ENCODE results near the gene CHID1. TPM values are rescaled to one million over a fixed set of nuclear protein-coding genes. Genes with fewer than 3 reads are reported as not detected.
A peak's percentile ranks its signal among the peaks of the same experiment; 100 is the strongest.

Gene CHID1
- total and polyA plus RNA-seq, 4 donors, result 36.1 to 105 (median 80.9) TPM

DNA sequence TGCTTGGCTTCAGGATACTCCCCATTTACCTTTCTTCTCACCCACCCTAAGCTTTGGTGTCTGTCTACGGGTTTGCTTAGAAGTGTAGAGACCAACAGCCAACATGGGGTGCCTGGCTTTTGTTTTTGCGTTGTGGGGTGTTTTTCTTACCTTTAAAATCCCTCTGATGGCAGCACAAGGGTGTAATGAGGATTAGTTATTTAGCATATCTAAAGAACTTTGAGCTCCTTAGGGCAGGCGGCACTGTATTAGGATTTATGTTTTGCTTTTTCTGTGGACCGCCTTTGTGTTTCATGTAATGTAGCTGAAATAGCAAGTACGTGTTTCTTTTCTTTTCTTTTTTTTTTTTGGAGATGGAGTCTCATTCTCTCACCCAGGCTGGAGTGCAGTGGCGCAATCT lies 23.9 kb upstream of the CHID1 start:
- Histone ChIP-seq H3K27me3 (ENCODE audit: control insufficient read depth, insufficient read depth, low read length) (no peaks in the 10 kb centered on the region), H3K36me3 (ENCODE audit: control insufficient read depth, insufficient read depth, low read length) (peaks cover 9% of the 10 kb centered on the region), H3K4me3 (ENCODE audit: low read depth, low read length) (no peak overlapping the region), H3K9me3 (ENCODE audit: control insufficient read depth, insufficient read depth, low read length) (no peaks in the 10 kb centered on the region), H3K27ac (ENCODE audit: low read depth, low read length) (no peak overlapping the region), H3K4me1 (ENCODE audit: control insufficient read depth, insufficient read depth, low read length) (peaks cover 25% of the 10 kb centered on the region)
- WGBS (ENCODE audit: insufficient coverage), result no CpG with 5 or more reads among the region's 6 CpGs
- DNase-seq (ENCODE audit: low read depth in 4 of 6, low spot score in 6 of 6), result no peak

DNA sequence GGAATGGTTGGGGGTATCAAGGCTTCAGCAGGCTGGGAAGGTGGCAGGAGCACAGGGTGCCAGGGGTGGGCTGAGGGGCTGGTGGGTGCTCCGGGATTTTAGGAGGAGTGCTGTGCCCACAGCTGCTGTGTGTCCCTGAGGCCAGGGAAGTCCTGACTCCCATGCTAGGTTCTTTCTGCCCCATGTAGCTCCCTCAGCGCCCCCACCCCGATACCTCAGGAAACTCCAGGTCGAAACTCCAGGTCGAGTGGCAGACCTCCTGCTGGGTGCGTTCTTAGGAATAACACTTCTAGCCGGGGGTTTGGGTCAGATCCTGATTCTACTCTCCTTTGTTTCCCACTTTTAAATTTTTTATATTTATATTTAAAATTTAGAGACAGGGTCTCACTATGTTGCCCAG lies 23.3 kb upstream of the CHID1 start:
- 40% methylated on average over 5 of the region's 7 CpGs for WGBS (ENCODE audit: insufficient coverage)
- Histone ChIP-seq H3K9me3 (ENCODE audit: control insufficient read depth, insufficient read depth, low read length) (no peaks in the 10 kb centered on the region), H3K4me1 (ENCODE audit: control insufficient read depth, insufficient read depth, low read length) (peaks cover 28% of the 10 kb centered on the region)

DNA sequence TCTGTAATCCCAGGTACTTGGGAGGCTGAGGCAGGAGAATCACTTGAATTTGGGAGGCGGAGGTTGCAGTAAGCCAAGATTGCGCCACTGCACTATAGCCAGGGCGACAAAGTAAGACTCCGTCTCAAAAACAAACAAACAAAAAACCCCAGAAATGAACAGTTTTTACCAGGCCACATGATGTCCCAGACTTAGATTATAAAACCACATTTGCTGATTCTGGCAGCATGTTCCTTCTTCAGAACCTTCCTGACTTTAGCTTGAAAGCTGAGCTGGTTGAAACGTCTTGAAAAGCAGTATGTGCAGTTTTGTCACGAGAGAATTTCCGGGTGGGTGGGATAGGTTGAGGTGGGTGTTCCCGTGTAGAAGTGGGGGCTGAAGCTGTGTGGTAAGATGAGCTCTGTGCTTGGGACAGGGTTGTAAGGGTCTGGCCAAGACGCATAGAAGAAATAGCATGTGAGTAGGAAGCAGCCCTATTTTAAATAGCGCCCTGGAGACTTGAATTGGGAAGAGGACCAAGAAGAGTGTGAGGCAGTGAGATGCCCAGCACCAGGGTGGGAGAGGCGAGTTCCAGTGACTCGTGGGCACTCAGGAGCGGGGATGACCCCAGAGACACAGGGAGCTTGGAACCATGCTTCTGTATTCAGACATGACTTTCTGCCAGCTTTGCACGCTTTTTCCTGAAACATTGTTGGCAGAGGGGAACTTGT lies 22.7 kb upstream of the CHID1 start:
- no peaks in the 10 kb centered on the region for H3K27me3 ChIP-seq (ENCODE audit: control insufficient read depth, insufficient read depth, low read length)
- DNase-seq (ENCODE audit: low read depth in 4 of 6, low spot score in 6 of 6), result peak in 1 of 6 donors; percentile 29
- peaks cover 33% of the 10 kb centered on the region for H3K4me1 ChIP-seq (ENCODE audit: control insufficient read depth, insufficient read depth, low read length)
- no peak overlapping the region for H3K4me3 ChIP-seq (ENCODE audit: low read depth, low read length)
- no peaks in the 10 kb centered on the region for H3K9me3 ChIP-seq (ENCODE audit: control insufficient read depth, insufficient read depth, low read length)
- 49% methylated on average over 13 of the region's 14 CpGs for WGBS (ENCODE audit: insufficient coverage)
- peak overlapping the region; percentile 60 for H3K27ac ChIP-seq (ENCODE audit: low read depth, low read length)
- peaks cover 9% of the 10 kb centered on the region for H3K36me3 ChIP-seq (ENCODE audit: control insufficient read depth, insufficient read depth, low read length)

More for the DNA sequence above, 23.3 kb upstream of the CHID1 start:
- no peaks in the 10 kb centered on the region for H3K27me3 ChIP-seq (ENCODE audit: control insufficient read depth, insufficient read depth, low read length)
- H3K4me3 ChIP-seq (ENCODE audit: low read depth, low read length), result no peak overlapping the region
- peaks cover 9% of the 10 kb centered on the region for H3K36me3 ChIP-seq (ENCODE audit: control insufficient read depth, insufficient read depth, low read length)
- H3K27ac ChIP-seq (ENCODE audit: low read depth, low read length), result no peak overlapping the region
- DNase-seq (ENCODE audit: low read depth in 4 of 6, low spot score in 6 of 6), result no peak

DNA sequence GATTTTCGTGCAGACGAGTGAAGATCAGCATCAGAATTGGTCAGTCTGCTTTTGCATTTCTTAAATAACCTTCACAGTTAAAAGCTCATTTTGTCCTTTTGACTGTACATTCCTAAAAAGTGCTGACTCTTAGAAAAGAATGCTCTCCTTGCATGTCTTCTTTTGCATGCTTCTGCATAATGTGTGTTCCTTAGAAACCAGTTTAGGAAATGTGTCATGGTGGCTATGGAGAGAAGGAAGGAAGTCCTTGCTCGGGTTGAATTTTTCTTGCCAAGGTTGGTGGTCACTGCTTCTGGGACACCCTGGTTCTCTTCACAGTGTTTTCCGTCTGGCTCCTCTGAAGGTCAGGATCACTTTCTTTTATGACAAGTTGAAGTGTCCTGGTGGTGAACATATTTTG lies 21.8 kb upstream of the CHID1 start:
- Histone ChIP-seq H3K4me1 (ENCODE audit: control insufficient read depth, insufficient read depth, low read length) (peaks cover 39% of the 10 kb centered on the region), H3K9me3 (ENCODE audit: control insufficient read depth, insufficient read depth, low read length) (no peaks in the 10 kb centered on the region), H3K27ac (ENCODE audit: low read depth, low read length) (peak overlapping the region; percentile 60), H3K27me3 (ENCODE audit: control insufficient read depth, insufficient read depth, low read length) (no peaks in the 10 kb centered on the region), H3K36me3 (ENCODE audit: control insufficient read depth, insufficient read depth, low read length) (peaks cover 9% of the 10 kb centered on the region), H3K4me3 (ENCODE audit: low read depth, low read length) (no peak overlapping the region)
- WGBS (ENCODE audit: insufficient coverage), result 33% methylated on average over 1 of the region's 4 CpGs
- DNase-seq (ENCODE audit: low read depth in 4 of 6, low spot score in 6 of 6), result no peak

DNA sequence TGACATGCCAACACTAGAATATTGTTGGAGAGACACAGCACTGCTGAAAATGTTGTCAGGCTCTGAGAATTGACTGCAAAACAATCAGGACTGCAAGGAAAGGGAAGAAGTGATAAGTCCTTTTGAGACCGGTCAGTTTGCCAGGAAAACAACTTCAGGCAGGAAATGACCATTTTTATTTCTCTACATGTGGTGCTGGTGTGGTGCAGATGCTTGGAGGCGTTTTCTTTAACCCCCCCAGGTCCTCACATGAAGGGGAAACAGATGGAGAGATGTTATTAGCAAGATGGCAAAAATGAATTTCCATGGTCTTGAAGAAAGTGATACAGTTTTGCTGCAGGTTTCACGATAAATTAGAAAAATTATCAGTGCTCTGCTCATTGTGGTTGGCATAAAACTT lies 20.8 kb upstream of the CHID1 start:
- Histone ChIP-seq H3K27ac (ENCODE audit: low read depth, low read length) (peak overlapping the region; percentile 33), H3K9me3 (ENCODE audit: control insufficient read depth, insufficient read depth, low read length) (no peaks in the 10 kb centered on the region), H3K4me1 (ENCODE audit: control insufficient read depth, insufficient read depth, low read length) (peaks cover 49% of the 10 kb centered on the region), H3K27me3 (ENCODE audit: control insufficient read depth, insufficient read depth, low read length) (no peaks in the 10 kb centered on the region), H3K36me3 (ENCODE audit: control insufficient read depth, insufficient read depth, low read length) (peaks cover 13% of the 10 kb centered on the region), H3K4me3 (ENCODE audit: low read depth, low read length) (no peak overlapping the region)
- no CpG with 5 or more reads among the region's 3 CpGs for WGBS (ENCODE audit: insufficient coverage)
- peak in 1 of 6 donors; percentile 44 for DNase-seq (ENCODE audit: low read depth in 4 of 6, low spot score in 6 of 6)

DNA sequence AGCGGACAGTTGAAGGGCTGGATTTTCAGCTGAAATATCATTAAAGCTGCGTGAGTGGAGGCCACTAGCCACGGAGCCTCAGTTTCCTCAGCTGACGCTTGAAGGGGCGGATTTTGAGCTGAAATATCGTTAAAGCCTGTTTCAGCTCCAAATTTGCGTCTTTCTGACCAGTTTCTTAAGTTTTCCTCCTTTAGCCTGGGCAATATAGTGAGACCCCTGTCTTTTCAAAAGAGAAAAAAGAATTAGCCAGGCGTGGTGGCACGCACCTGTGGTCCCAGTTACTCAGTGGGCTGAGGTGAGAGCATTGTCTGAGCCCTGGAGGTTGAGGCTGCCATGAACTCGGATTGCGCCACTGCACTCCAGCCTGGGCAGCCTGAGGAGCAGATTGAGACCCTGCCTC lies 18.8 kb upstream of the CHID1 start:
- no peak for DNase-seq (ENCODE audit: low read depth in 4 of 6, low spot score in 6 of 6)
- peaks cover 61% of the 10 kb centered on the region for H3K4me1 ChIP-seq (ENCODE audit: control insufficient read depth, insufficient read depth, low read length)
- H3K27me3 ChIP-seq (ENCODE audit: control insufficient read depth, insufficient read depth, low read length), result no peaks in the 10 kb centered on the region
- H3K36me3 ChIP-seq (ENCODE audit: control insufficient read depth, insufficient read depth, low read length), result peaks cover 9% of the 10 kb centered on the region
- 97% methylated on average over 11 of the region's 11 CpGs for WGBS (ENCODE audit: insufficient coverage)
- H3K4me3 ChIP-seq (ENCODE audit: low read depth, low read length), result no peak overlapping the region
- H3K9me3 ChIP-seq (ENCODE audit: control insufficient read depth, insufficient read depth, low read length), result no peaks in the 10 kb centered on the region
- no peak overlapping the region for H3K27ac ChIP-seq (ENCODE audit: low read depth, low read length)

DNA sequence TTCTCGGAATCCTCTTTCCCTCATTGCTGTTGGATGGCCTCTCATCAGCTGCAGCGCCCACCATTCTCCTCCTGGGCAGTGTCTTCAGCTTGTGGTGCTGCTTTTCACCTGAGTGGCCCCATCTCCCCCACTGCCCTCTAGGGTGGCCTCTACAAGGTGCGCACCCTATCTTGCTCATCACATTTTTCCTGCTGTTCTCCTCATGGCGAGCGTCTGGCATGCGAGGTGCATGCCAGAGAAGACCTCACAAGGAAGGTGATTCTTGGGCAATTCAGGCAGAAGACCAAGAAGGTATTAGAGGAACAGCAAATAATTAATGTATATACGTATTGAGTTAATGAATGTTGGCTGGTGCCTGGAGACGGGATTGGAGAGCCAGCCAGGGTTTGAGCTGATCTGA lies 18.2 kb upstream of the CHID1 start:
- no peaks in the 10 kb centered on the region for H3K9me3 ChIP-seq (ENCODE audit: control insufficient read depth, insufficient read depth, low read length)
- H3K36me3 ChIP-seq (ENCODE audit: control insufficient read depth, insufficient read depth, low read length), result peaks cover 9% of the 10 kb centered on the region
- H3K27me3 ChIP-seq (ENCODE audit: control insufficient read depth, insufficient read depth, low read length), result no peaks in the 10 kb centered on the region
- H3K4me3 ChIP-seq (ENCODE audit: low read depth, low read length), result no peak overlapping the region
- 84% methylated on average over 8 of the region's 8 CpGs for WGBS (ENCODE audit: insufficient coverage)
- no peak overlapping the region for H3K27ac ChIP-seq (ENCODE audit: low read depth, low read length)
- DNase-seq (ENCODE audit: low read depth in 4 of 6, low spot score in 6 of 6), result no peak
- H3K4me1 ChIP-seq (ENCODE audit: control insufficient read depth, insufficient read depth, low read length), result peaks cover 64% of the 10 kb centered on the region

DNA sequence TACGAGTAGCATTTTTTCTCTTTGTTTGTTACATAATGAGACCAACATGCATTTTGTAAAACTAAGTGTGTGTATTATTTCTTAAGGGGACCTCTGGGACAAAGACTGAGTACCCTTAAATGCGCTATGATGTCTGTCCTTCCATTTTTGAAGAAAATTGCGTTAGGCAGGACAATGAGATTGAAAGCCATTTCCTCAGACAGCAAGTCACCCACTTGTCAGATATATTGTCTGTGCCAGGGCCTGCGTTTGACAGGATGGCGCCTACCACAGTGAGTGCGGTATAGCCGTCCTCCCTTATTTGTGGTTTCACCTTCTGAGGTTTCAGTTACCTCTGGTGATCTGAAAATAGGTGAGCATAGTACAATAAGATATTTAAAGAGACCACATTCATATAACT lies 17.3 kb upstream of the CHID1 start:
- no peak overlapping the region for H3K4me3 ChIP-seq (ENCODE audit: low read depth, low read length)
- no peak overlapping the region for H3K27ac ChIP-seq (ENCODE audit: low read depth, low read length)
- H3K9me3 ChIP-seq (ENCODE audit: control insufficient read depth, insufficient read depth, low read length), result no peaks in the 10 kb centered on the region
- WGBS (ENCODE audit: insufficient coverage), result 83% methylated on average over 2 of the region's 7 CpGs
- H3K36me3 ChIP-seq (ENCODE audit: control insufficient read depth, insufficient read depth, low read length), result peaks cover 9% of the 10 kb centered on the region
- peaks cover 55% of the 10 kb centered on the region for H3K4me1 ChIP-seq (ENCODE audit: control insufficient read depth, insufficient read depth, low read length)
- no peaks in the 10 kb centered on the region for H3K27me3 ChIP-seq (ENCODE audit: control insufficient read depth, insufficient read depth, low read length)
- DNase-seq (ENCODE audit: low read depth in 4 of 6, low spot score in 6 of 6), result no peak

DNA sequence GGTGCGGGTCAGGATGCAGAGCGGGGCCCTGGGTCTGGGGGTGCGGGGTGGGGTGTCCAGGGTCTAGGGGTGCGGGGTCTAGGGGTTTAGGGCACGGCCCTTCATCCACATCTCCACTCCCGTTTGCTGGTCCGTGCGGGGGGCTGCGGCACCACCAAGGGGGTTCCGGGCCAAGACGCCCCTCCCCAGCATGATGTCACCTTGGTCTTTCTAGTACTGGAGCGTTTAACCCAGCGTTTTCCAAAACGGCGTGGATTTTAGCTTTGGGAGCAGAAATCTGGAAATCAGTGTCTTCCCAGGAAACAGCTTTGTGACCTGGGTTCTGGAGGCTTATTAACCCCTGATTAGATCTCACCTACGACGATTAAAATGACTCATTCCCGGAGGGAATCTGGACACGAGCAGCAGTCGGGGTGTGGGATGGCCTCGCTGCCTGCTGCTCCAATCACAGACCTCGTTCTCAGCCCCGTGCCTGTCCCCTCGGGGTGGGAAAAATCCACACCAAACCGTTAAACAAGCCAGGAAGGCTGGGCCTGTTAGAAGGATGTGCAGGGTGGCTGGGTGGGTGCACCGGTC lies 15.8 kb upstream of the CHID1 start:
- WGBS (ENCODE audit: insufficient coverage), result under 1% methylated on average over 22 of the region's 26 CpGs
- H3K36me3 ChIP-seq (ENCODE audit: control insufficient read depth, insufficient read depth, low read length), result peaks cover 9% of the 10 kb centered on the region
- H3K27me3 ChIP-seq (ENCODE audit: control insufficient read depth, insufficient read depth, low read length), result no peaks in the 10 kb centered on the region
- peak overlapping the region; percentile 76 for H3K4me3 ChIP-seq (ENCODE audit: low read depth, low read length)
- DNase-seq (ENCODE audit: low read depth in 4 of 6, low spot score in 6 of 6), result peak in 2 of 6 donors; percentile 76 to 77
- peaks cover 47% of the 10 kb centered on the region for H3K4me1 ChIP-seq (ENCODE audit: control insufficient read depth, insufficient read depth, low read length)
- no peaks in the 10 kb centered on the region for H3K9me3 ChIP-seq (ENCODE audit: control insufficient read depth, insufficient read depth, low read length)
- H3K27ac ChIP-seq (ENCODE audit: low read depth, low read length), result peak overlapping the region; percentile 78

Data from spinal cord (tissue), 10 donors.